GM18907 (cell line): ENCODE results near the gene COX6A1.

Experiments
- ATAC-seq: cut with Tn5 transposase; IDR thresholded peaks from one replicate; pipeline ENCODE4 v1.9.1; 2021; ENCODE audit warnings: mild to moderate bottlenecking, moderate library complexity; ENCODE audit not compliant: unreplicated experiment

COX6A1 gene

DNA sequence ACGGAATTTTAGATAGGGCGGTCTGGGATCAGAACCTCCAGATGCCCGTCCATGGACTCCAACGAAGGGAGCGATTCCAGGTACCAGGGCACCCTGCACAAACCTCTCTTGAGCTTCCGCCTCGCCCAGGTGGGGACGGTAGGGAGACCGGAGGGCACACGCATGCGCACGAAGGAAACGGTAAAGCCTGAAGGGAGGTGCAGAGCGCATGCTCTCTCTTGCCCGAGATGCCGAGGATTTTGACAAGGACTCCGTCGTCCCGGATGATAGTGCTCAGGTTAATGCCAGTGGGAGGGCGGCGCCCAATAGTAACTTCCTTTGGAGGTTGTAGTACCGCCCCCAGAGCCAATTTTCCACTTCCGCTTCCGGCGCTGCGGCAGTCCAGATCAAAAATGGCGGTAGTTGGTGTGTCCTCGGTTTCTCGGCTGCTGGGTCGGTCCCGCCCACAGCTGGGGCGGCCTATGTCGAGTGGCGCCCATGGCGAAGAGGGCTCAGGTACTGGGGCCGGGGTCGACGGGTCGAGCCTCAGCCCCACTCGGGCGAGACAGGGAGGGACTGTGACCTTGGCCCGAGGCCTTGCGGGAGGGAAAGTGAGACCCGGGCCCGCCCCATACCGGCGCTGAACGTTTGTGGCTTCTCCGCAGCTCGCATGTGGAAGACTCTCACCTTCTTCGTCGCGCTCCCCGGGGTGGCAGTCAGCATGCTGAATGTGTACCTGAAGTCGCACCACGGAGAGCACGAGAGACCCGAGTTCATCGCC lies at the start of gene COX6A1:
Gene COX6A1, plus strand, starts transcription at position 379 of the 760 bp plus-strand sequence. Its CDS starts 14 bp downstream, at position 393.
- peak; percentile 95 for ATAC-seq

DNA sequence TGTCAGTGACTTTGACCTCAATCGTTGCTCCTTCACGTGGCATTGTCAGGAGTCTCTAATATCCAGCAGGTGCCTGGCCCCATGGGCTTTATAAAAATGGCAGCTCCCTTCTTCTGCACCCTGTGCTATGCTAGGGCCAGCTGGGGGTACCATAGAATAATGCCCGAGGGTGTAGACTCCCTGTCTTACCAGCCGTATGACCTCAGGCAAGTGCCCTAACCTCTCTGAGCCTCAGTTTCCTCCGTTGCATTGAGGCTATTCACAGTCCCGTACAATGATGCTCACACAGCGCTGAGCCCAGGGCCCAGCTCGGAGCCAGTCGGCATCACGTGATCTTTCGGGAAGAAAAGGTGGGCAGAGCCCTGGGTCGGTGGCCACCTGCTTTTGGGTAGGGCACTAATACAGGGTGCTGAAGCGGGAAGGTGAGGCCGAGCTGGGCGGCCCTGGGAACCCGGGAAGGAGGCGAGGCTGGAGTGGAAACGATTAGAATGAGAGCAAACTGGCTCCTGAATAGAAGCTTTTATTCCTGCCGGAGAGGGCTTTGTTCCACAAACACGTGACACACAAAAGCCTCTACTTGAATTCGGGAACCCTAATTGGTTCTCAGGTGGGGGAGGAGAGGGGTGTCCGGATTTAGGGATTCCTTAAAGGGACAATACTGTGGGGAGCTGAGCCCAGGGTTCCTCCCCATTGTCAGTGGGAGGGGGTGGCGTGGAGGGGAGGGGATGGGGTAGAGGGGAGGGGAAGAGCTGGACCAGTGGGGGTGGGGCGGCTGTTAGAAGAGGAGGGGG lies 49.0 kb upstream of the COX6A1 start:
- ATAC-seq = no peak

DNA sequence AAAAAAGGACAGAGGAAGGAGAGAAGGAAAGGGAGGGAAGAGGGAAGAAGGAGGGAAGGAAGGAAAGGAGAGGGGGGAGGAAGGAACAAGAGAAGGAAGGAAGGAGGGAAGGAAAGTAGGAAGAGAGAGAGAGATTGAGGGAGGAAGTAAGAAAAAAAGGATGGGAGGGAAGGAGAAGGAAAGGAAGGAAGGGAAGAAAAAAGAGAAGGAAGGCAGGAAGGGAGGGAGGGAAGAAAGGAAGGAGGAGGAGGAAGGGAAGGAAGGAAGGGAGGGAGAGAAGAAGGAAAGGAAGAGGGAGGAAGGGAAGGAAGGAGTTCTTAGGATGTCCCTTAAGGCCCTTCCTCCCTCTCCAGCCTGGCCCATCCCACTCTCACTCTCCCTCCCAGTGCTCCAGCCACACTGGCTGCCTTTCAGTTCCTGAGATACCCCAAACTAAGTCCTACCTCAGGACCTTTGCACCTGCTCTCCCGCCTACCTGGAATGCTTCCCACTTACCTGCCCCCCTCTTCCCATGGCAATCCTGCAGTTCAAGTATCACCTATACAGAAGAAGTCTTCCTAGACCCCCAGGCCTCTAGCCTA lies 47.3 kb upstream of the COX6A1 start:
- no peak for ATAC-seq

DNA sequence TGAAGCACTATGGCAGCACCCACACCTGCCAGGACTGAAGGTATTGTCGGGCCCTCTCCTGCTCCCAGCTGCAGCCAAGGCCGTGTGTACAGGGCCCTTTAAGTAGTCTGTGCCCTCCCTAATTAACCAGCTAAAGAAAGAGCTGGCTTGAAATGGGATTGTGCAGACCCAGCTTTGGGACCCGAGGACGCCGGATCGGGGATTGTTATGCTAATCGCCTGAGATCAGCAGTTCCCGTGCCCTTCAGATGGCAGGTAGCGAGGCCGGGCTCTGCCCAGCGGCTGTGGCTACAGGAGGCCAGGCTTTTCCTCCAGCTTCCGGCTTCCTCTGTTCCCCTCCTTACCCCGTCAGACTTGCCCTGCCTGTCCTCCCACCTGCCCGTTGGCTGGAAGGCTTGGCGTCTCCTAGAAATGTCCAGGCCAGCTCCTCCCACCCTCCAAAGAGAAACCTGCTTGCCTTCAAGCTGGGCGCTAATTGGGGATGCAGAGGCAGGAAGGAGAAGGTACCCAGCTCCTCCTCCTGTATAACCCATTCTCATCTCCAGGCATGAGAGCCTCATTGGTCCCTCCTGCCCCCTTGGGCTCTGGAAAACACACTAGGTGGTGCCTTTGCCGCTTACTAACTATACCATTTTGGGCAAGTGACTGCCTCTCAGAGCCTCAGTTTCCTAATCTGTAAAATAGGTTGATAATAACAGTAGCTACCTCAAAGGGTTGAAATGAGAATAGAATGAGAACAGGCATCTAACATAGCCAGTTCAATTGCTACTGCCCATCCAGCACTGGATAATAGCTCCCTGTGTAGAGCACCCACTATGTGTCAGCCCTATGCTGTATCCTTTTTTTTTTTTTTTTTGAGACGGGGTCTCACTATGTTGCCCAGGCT lies 43.2 kb upstream of the COX6A1 start:
- ATAC-seq = no peak

DNA sequence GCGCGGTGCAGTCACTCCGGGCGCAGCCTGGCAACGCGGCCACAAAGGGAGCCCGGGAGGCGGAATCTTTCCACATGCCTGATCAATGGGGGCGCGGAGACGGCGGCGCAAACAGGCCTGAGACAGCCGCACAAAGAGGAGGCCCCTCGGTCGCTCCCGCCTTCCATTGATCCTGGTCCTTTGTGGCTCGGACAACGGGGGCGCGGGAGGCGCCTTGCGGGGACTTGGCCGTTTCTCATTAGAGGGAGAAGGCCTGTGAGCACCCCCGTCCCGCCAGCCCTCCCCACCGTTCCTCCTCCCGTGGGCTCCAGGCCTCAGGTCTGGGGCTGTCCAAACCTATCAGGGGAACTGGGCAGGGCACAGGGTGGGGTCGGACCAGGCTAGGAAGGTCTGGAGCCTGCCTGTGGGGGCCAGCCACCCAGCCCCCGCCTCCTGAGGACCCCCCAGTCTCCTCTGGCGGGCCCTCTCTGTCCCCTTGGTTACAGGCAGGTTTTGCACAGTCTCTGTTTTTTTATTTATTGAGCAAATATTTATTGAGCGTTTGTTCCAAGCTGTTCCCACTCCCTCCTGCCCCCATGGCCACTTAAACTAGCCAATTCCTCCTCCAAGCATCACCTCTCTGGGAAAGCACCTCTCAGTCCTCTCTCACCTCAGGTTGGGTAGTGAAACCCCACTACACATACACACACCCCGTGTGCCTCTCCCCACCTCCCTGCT lies 39.9 kb upstream of the COX6A1 start:
- ATAC-seq = no peak

DNA sequence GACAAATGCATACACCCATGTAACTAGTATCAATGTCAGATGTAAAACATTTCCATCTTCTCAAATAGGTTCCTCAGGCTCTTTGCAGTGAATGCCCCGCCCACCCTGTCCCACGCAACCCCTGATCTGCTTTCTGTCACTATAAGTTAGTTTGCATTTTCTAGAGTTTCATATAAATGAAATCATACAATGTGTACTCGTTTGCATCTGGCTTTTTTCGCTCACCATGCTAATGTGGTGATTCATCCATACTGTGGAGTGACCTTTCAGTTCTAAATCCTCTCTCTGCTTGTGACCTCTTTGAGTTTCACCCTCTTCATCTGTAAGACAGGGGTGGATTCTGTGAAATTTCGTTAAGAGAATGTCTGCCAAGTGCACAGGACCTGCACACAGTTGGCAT lies 38.4 kb upstream of the COX6A1 start:
- ATAC-seq = no peak

DNA sequence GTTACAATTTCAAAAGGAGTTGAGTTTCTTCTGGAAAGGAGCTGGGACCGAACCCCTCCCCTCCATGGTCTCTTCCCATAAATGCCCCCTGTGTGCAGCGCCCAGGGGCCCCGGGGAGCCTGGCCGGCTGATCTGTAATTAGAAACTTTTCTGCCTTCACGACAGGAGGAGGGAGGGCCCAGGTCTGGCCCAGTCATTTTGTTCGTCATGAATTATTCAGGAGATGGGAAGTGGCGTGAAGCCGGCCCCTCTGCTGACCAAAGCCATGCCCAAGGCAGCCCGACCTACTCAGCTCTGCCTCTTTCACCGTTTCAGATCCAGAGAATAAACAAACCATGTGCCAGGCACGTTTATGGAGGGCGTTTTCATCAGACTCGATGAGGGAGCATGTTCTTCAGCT lies 35.7 kb upstream of the COX6A1 start:
- ATAC-seq = no peak

DNA sequence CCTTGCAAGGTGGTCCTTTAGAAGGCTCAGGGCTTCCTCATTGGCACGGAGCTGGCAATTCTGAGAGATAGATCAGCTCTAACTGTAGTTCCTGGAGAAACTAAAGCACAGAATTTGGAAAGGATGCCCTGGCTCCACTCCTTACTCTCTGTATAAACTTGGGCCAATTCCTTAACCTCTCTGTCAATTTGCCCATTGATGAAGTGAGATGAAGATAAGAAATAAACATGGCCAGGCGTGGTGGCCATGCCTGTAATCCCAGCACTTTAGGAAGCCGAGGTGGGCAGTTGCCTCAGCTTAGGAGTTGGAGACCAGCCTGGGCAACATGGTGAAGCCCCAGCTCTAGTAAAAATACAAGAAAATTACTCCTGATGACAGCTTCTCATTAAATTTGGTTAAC lies 34.0 kb upstream of the COX6A1 start:
- no peak for ATAC-seq

DNA sequence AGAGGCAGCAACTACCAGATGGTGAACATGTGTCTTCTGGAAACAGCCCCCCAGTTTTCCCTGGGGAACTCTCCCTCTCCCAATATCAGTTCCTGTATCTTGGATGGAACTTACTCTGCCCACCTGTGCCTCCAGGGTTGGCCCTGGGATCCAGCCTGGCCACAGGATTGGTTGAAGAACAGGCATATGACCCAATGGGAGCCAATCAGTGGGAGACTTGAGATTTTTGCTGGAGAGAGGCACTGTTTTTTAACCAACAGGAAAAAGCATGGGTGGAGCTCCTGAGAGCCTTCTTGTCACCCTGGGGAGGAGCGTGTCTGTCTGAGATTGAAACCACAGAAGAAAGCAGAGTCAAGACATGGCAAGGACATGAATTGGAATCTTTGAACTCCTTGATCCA lies 33.6 kb upstream of the COX6A1 start:
- ATAC-seq = no peak

DNA sequence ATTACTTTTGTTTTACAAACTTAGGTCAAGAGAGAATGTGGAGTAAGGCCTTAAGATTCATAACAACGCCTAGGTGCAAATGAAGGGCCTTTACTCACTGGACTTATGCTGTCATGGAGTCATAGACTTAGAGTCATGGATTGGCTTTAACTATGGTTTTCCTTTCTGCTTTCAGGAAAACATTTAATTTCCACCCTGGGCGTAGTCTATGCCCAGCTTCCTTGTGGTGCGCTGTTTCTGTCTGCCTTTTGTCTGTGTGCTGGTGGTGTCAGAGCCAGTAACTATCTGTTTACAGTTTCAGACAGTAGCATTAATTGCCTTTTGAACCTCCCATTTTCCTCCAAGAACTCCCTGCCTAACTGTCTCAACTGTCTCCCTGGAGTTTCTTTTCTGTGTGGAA lies 31.8 kb upstream of the COX6A1 start:
- ATAC-seq = no peak

DNA sequence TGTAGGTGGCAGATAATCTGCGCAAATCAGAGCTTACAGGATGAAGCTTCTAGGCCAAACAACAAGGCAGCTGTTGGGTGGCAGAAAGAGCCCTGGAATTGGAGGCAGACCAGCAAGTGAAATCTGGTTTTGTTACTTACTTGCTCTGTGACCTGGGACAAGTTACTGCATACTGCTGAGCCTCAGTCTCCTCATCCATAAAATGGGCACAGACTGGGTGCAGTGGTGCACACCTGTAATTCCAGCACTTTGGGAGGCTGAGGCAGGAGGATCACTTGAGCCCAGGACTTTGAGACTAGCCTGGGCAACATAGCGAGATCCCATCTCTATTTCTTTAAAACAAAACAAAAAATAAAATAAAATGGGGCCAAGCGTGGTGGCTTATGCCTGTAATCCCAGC lies 31.4 kb upstream of the COX6A1 start:
- no peak for ATAC-seq

DNA sequence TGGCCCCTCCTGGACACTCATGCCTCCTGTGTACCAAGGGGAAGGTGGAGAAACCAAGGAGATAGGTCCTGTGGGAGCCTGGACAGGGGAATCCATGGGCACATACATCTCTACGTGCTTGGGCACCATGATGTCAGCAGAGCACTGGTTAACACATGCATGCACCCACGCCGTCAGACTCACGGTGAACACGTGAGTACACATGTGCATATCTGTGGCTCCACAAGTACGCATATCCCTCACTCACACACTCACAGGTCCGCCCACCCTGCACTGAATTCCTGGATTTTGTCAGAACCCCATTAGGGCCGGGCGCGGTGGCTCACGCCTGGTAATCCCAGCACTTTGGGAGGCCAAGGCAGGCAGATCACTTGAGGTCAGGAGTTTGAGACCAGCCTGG lies 29.1 kb upstream of the COX6A1 start:
- ATAC-seq = no peak

DNA sequence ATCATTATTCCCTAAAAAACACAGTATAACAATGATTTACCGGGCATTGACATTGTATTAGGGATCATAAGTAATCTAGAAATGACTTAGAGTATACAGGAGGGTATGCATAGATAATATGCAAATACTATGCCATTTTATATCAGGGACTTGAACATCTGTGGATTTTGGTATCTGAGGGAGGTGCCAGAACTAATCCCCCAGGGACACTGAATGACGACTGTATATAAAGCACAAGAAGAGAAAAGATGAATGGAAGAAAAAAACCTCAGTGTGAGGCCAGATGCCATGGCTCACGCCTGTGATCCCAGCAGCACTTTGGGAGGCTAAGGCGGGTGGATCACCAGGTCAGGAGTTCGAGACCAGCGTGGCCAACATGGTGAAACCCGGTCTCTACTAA lies 25.5 kb upstream of the COX6A1 start:
- no peak for ATAC-seq

DNA sequence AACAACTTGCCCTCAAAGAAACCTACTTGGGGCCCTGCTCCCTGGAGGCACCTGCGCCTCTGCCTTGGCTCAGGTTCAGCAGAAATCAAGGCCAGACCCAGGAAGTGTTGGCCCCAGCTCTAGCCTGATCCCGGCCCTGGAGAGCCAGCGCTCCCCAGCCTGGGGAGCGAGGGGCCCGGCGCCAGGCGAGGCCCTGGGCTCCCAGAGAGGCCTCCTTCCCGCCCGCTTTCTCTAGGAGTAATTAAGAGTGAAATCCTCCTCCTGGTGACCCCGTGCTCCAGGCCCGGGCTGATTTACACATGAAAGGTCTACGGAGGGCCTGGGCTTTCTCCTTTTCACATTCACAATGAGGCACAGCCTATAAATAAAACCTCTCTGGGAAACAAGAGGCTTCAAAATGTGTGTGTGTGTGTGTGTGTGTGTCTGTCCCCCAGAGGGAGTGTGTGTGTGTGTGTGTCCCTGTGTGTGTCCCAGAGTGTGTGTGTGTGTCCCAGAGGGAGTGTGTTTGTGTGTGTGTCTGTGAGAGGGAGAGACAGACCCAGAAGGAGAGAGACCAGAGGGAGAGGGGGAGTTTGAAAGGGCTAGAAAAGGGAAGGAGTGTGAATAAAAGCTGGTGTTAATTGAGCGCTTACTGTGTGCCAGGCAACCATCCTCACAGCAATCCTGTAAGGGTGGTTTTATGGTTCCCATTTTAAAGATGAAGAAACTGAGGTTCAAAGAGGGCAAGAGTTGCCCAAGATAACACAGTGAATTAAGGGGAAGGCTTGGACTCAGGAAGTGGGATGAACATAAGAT lies 23.8 kb upstream of the COX6A1 start:
- no peak for ATAC-seq

DNA sequence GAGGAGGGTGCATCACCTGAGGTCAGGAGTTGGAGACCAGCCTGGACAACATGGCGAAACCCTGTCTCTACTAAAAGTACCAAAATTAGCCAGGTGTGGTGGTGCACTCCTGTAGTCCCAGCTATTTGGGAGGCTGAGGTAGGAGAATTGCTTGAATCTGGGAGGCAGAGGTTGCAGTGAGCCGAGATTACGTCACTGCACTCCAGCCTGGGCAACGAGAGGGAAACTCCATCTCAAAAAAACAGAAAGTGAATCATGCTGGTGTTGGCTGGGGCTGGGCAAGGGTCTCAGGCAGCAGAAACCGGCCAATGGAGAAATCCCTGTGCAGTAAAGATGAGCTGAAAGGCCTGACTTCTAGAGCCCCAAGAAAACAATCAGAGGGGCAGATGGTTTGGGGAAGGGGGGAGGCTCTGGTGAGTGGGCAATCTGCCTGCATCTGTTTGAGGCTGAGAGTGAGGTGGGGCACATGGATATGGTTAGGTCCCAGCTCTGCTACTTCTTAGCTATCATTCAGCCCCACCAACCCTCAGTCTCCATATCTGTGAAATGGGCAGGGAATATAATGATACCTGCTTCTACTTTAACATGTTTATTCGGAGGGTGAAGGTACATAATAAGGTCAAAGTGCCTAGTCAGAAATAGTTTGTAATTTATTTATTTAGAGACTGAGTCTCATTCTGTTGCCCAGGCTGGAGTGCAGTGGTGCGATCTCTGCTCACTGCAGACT lies 21.3 kb upstream of the COX6A1 start:
- no peak for ATAC-seq

DNA sequence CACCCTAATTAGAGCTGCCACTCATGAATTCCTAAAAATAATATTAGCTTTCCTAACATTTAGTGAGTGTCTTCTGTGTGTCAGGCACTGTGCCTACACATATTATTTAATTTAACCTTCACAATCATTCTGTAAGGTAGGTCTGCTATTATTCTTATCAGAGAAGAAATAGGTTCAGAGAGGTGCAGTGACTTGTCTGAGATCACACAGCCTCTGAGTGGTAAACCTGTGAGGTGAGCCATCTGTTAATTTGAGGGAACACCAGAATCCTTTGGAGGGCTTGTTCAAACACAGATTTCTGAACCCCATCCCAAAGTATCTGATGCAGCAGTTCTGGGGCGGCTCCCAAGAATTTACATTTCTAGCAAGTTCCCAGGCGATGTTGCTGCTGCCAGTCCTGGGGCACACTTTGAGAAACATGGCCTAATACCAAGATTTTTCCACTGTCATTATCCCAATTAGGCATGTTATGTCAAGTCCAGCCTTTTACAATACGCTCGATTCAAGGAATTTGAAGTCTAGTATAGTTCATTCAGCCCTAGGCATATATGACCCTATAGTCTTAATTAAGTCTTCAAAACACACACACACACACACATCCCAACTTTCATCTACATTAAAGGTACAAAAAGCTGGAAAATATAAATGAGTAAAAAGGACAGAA lies 19.9 kb upstream of the COX6A1 start:
- no peak for ATAC-seq

DNA sequence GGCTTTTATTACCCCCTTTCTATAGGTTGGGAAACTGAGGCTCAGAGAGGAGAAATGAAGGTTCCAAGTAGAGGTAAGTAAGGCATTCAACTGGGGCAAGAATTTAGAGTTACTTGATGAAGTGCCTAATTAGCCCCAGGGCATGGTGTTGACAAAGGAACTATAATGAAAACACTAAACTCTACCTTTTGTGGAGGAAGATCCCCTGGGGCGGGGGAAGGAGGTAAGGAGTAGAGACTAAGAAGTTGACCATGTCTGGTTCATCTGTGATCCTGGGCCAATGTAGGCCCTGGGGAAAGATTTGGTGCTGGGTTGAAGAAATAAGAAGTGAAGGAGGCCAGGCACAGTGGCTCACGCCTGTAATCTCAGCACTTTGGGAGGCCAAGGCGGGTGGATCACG lies 16.2 kb upstream of the COX6A1 start:
- ATAC-seq = no peak

DNA sequence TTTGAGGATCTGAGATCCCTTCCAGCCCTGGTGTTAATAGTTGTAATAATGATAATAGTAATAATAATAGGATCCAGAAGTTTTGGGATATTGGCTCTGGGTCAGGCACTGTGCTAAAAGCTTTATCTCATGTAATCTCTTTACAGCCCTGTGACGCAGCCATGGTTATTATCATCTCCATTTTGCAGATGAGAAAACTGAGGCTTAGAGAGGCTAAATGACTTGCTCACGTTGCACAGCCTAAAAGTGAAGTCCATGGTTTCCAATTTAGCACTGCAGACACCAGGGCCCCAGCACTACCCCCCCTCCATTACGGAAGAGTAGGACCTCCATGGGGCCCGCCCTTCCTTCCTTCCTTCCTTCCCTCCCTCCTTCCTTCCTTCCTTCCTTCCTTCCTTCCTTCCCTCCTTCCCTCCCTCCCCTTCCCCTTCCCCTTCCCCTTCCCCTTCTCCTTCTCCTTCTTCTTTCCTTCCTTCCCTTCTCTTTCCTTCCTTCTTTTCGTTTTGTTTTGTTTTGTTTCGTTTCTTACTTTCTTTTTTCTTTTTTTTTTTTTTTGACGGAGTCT lies 14.9 kb upstream of the COX6A1 start:
- ATAC-seq = no peak
